ENCODE data around the gene SCN2B. TPM values are rescaled to one million over a fixed set of nuclear protein-coding genes. Genes with fewer than 3 reads are reported as not detected.

SCN2B gene
- total RNA-seq, 1 experiment from 2014 or later, result not detected

- H3K4me3 ChIP-seq (ENCODE audit: low read depth, low read length, poor library complexity, severe bottlenecking), result no peak overlapping the region
- H3K27ac ChIP-seq (ENCODE audit: low read depth, low read length, poor library complexity, severe bottlenecking), result no peak overlapping the region
- DNase-seq (ENCODE audit: low spot score), result no peak
- intact Hi-C loops (cut with micrococcal nuclease; ENCODE audit: unreplicated experiment), result no loop called here
- CTCF ChIA-PET, result no interaction called here
- H3K27me3 ChIP-seq (replicated peaks; ENCODE audit: insufficient read depth, low read depth, low read length, poor library complexity), result peaks cover 3% of the 10 kb centered on the region
- no peaks in the 10 kb centered on the region for H3K9me3 ChIP-seq (ENCODE audit: low read depth, low read length, poor library complexity, severe bottlenecking)
- TF ChIP-seq CTCF (conservative IDR thresholded peaks at IDR 0.05; ENCODE audit: low read depth, low read length), result no peak
- TF ChIP-seq EZH2 (IDR thresholded peaks at IDR 0.05; ENCODE audit: borderline replicate concordance, low read depth, low read length, poor library complexity, severe bottlenecking), result no peak
- H3K36me3 ChIP-seq (ENCODE audit: insufficient read depth, low read length, poor library complexity, severe bottlenecking), result no peaks in the 10 kb centered on the region
- H3K4me1 ChIP-seq (ENCODE audit: insufficient read depth, low read length, poor library complexity, severe bottlenecking), result no peaks in the 10 kb centered on the region
- POLR2A ChIA-PET (ENCODE audit: low non-redundant PET), result interaction anchor here (0.5 kb wide), 1 partner anchor 465 kb away, joined by 5 read pairs; no protein-coding TSS in a partner anchor
- no TSS peak for BruUV-seq (replicated peaks)
Observed at GRCh38 chr11:118164885-118165284, 11.6 kb downstream of the SCN2B start.

GRCh38 chr11:118163494-118163893 lies 12.9 kb downstream of the SCN2B start:
- Histone ChIP-seq H3K9me3 (ENCODE audit: low read depth, low read length, poor library complexity, severe bottlenecking) (no peaks in the 10 kb centered on the region), H3K4me1 (ENCODE audit: insufficient read depth, low read length, poor library complexity, severe bottlenecking) (no peaks in the 10 kb centered on the region), H3K27ac (ENCODE audit: low read depth, low read length, poor library complexity, severe bottlenecking) (no peak overlapping the region), H3K27me3 (replicated peaks; ENCODE audit: insufficient read depth, low read depth, low read length, poor library complexity) (peaks cover 13% of the 10 kb centered on the region), H3K36me3 (ENCODE audit: insufficient read depth, low read length, poor library complexity, severe bottlenecking) (no peaks in the 10 kb centered on the region), H3K4me3 (ENCODE audit: low read depth, low read length, poor library complexity, severe bottlenecking) (no peak overlapping the region)
- TF ChIP-seq EZH2 (IDR thresholded peaks at IDR 0.05; ENCODE audit: borderline replicate concordance, low read depth, low read length, poor library complexity, severe bottlenecking) (no peak), CTCF (conservative IDR thresholded peaks at IDR 0.05; ENCODE audit: low read depth, low read length) (no peak)
- ChIA-PET CTCF (interaction anchor here (0.7 kb wide), 1 partner anchor 24 kb away, joined by 6 read pairs; no protein-coding TSS in a partner anchor), POLR2A (ENCODE audit: low non-redundant PET) (interaction anchor here (0.6 to 0.7 kb wide), 2 partner anchors 24 to 93 kb away, joined by 4 to 20 read pairs; no protein-coding TSS in a partner anchor)
- BruUV-seq (replicated peaks), result no TSS peak
- no peak for DNase-seq (ENCODE audit: low spot score)
- intact Hi-C loops (cut with micrococcal nuclease; ENCODE audit: unreplicated experiment), result no loop called here

GRCh38 chr11:118162846-118163245 lies 13.6 kb downstream of the SCN2B start:
- ChIA-PET CTCF (interaction anchor here (0.7 kb wide), 1 partner anchor 23 kb away, joined by 6 read pairs; no protein-coding TSS in a partner anchor), POLR2A (ENCODE audit: low non-redundant PET) (no interaction called here)
- DNase-seq (ENCODE audit: low spot score), result no peak
- H3K4me1 ChIP-seq (ENCODE audit: insufficient read depth, low read length, poor library complexity, severe bottlenecking), result no peaks in the 10 kb centered on the region
- no TSS peak for BruUV-seq (replicated peaks)
- no peaks in the 10 kb centered on the region for H3K9me3 ChIP-seq (ENCODE audit: low read depth, low read length, poor library complexity, severe bottlenecking)
- peaks cover 18% of the 10 kb centered on the region for H3K27me3 ChIP-seq (replicated peaks; ENCODE audit: insufficient read depth, low read depth, low read length, poor library complexity)
- intact Hi-C loops (cut with micrococcal nuclease; ENCODE audit: unreplicated experiment), result no loop called here
- H3K36me3 ChIP-seq (ENCODE audit: insufficient read depth, low read length, poor library complexity, severe bottlenecking), result no peaks in the 10 kb centered on the region
- TF ChIP-seq EZH2 (IDR thresholded peaks at IDR 0.05; ENCODE audit: borderline replicate concordance, low read depth, low read length, poor library complexity, severe bottlenecking), result no peak
- TF ChIP-seq CTCF (conservative IDR thresholded peaks at IDR 0.05; ENCODE audit: low read depth, low read length), result no peak
- no peak overlapping the region for H3K4me3 ChIP-seq (ENCODE audit: low read depth, low read length, poor library complexity, severe bottlenecking)
- no peak overlapping the region for H3K27ac ChIP-seq (ENCODE audit: low read depth, low read length, poor library complexity, severe bottlenecking)

Data from A673 (cell line).